HL-60 (cell line): ENCODE results near the gene RASD2.

Experiments
- REST ChIP-seq: IDR thresholded peaks from 2 replicates; pipeline ENCODE4 v1.6.1; 2012; ENCODE audit warnings: low read depth; ENCODE audit not compliant: insufficient replicate concordance
- TF ChIP-seq, protein P1 (sequence below): IDR thresholded peaks from one replicate; pipeline ENCODE4 v1.5.1; 2011; ENCODE audit warnings: low read length, control low read depth, inconsistent platforms; ENCODE audit not compliant: insufficient read depth

- TF ChIP-seq, protein P1, sequence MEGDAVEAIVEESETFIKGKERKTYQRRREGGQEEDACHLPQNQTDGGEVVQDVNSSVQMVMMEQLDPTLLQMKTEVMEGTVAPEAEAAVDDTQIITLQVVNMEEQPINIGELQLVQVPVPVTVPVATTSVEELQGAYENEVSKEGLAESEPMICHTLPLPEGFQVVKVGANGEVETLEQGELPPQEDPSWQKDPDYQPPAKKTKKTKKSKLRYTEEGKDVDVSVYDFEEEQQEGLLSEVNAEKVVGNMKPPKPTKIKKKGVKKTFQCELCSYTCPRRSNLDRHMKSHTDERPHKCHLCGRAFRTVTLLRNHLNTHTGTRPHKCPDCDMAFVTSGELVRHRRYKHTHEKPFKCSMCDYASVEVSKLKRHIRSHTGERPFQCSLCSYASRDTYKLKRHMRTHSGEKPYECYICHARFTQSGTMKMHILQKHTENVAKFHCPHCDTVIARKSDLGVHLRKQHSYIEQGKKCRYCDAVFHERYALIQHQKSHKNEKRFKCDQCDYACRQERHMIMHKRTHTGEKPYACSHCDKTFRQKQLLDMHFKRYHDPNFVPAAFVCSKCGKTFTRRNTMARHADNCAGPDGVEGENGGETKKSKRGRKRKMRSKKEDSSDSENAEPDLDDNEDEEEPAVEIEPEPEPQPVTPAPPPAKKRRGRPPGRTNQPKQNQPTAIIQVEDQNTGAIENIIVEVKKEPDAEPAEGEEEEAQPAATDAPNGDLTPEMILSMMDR = no peak
- TF ChIP-seq REST = no peak
Measured at GRCh38 chr22:35517207-35517606, 23.4 kb upstream of the RASD2 start.
